GM23338 (cell line): ENCODE measurements around the gene KAZN. TPM values are rescaled to one million over a fixed set of nuclear protein-coding genes. Genes with fewer than 3 reads are reported as not detected.

ENCODE experiments used
- ATAC-seq: fragments of 200-7000 bp; cut with Tn5 transposase; 3 replicates; pipeline ENCODE4 v1.9.1; 2020
- DNase-seq: peaks from one replicate; pipeline ENCODE4 v3.0.0-alpha.2; 2015; ENCODE audit warnings: low spot score
- H2AFZ ChIP-seq: fragments of 200-600 bp; sonication (generic); 2 replicates; pipeline ENCODE4 v1.8.0; 2016; ENCODE audit warnings: antibody characterized with exemption, mild to moderate bottlenecking, moderate library complexity
- H3F3A ChIP-seq: fragments of 200-600 bp; sonication (generic); replicated peaks from 2 replicates; pipeline ENCODE4 v1.8.0; 2017; ENCODE audit warnings: antibody characterized with exemption, mixed run types, low read depth
- H3K27ac ChIP-seq: fragments of 200-600 bp; sonication (generic); 2 replicates; pipeline ENCODE4 v1.6.1; 2016; ENCODE audit warnings: low read depth
- H3K27me3 ChIP-seq: fragments of 200-600 bp; sonication (generic); 2 replicates; pipeline ENCODE4 v1.8.0; 2016; ENCODE audit warnings: mild to moderate bottlenecking, mixed run types, moderate library complexity; ENCODE audit not compliant: insufficient read depth
- H3K36me3 ChIP-seq: fragments of 200-600 bp; sonication (generic); 2 replicates; pipeline ENCODE4 v1.8.0; 2016; ENCODE audit warnings: mild to moderate bottlenecking; ENCODE audit not compliant: insufficient read depth
- H3K4me1 ChIP-seq: fragments of 200-600 bp; sonication (generic); 2 replicates; pipeline ENCODE4 v1.8.0; 2016; ENCODE audit warnings: mild to moderate bottlenecking, moderate library complexity; ENCODE audit not compliant: insufficient read depth
- H3K4me2 ChIP-seq: fragments of 200-600 bp; sonication (generic); 2 replicates; pipeline ENCODE4 v1.7.1; 2017; ENCODE audit warnings: mixed run types
- H3K4me3 ChIP-seq: fragments of 200-600 bp; sonication (generic); 2 replicates; pipeline ENCODE4 v1.6.1; 2016; ENCODE audit warnings: mixed run types
- H3K79me2 ChIP-seq: fragments of 200-600 bp; sonication (generic); replicated peaks from 2 replicates; pipeline ENCODE4 v1.8.0; 2017; ENCODE audit warnings: mild to moderate bottlenecking; ENCODE audit not compliant: insufficient read depth
- H3K9me2 ChIP-seq: fragments of 200-600 bp; sonication (generic); 2 replicates; pipeline ENCODE4 v1.8.0; 2017; ENCODE audit not compliant: insufficient read depth
- H4K20me1 ChIP-seq: fragments of 200-600 bp; sonication (generic); replicated peaks from 2 replicates; pipeline ENCODE4 v1.8.0; 2017; ENCODE audit warnings: mild to moderate bottlenecking; ENCODE audit not compliant: insufficient read depth
- H3K27ac Mint-ChIP-seq: 2 replicates; pipeline ENCODE4 v1.8.0; 2020; ENCODE audit warnings: inconsistent platforms, mild to moderate bottlenecking, moderate library complexity, mixed read lengths
- H3K27me3 Mint-ChIP-seq: 3 replicates; pipeline ENCODE4 v1.8.0; 2022; ENCODE audit warnings: low read depth, mild to moderate bottlenecking, moderate library complexity, mixed read lengths, inconsistent platforms; ENCODE audit not compliant: insufficient read depth, poor library complexity
- H3K36me3 Mint-ChIP-seq: 3 replicates; pipeline ENCODE4 v1.8.0; 2021; ENCODE audit warnings: low read depth, mild to moderate bottlenecking, inconsistent platforms, moderate library complexity, mixed read lengths
- H3K4me1 Mint-ChIP-seq: 3 replicates; pipeline ENCODE4 v1.8.0; 2020; ENCODE audit warnings: mild to moderate bottlenecking, inconsistent platforms, mixed read lengths
- H3K4me3 Mint-ChIP-seq: 3 replicates; pipeline ENCODE4 v1.8.0; 2021; ENCODE audit warnings: moderate library complexity, mild to moderate bottlenecking, inconsistent platforms, mixed read lengths
- H3K9me3 Mint-ChIP-seq: 3 replicates; pipeline ENCODE4 v1.8.0; 2020; ENCODE audit warnings: moderate library complexity, mild to moderate bottlenecking, inconsistent platforms, mixed read lengths
- CREB1 ChIP-seq: fragments of 250-450 bp; sonication (Bioruptor Pico); IDR thresholded peaks from 2 replicates; pipeline ENCODE4 v1.5.0; 2020; ENCODE audit warnings: low read depth, mild to moderate bottlenecking, moderate library complexity
- EZH2 ChIP-seq: fragments of 200-600 bp; sonication (generic); IDR thresholded peaks from one replicate; pipeline ENCODE4 v1.8.0; 2017; ENCODE audit warnings: antibody characterized with exemption, mild to moderate bottlenecking, low read depth; ENCODE audit not compliant: unreplicated experiment
- EZH2phosphoT487 ChIP-seq: fragments of 200-600 bp; sonication (generic); IDR thresholded peaks from one replicate; pipeline ENCODE4 v1.8.1; 2018; ENCODE audit warnings: antibody characterized with exemption; ENCODE audit not compliant: unreplicated experiment
- JUNB ChIP-seq: IDR thresholded peaks from one replicate; pipeline ENCODE4 v1.6.1; 2016; ENCODE audit warnings: antibody characterized with exemption; ENCODE audit not compliant: unreplicated experiment
- NANOG ChIP-seq: IDR thresholded peaks from 2 replicates; pipeline ENCODE4 v1.6.1; 2016; ENCODE audit warnings: antibody characterized with exemption, borderline replicate concordance
- POLR2AphosphoS5 ChIP-seq: IDR thresholded peaks from 2 replicates; pipeline ENCODE4 v1.6.1; 2016; ENCODE audit warnings: antibody characterized with exemption, low read depth
- STAT1 ChIP-seq: IDR thresholded peaks from one replicate; pipeline ENCODE4 v1.6.1; 2016; ENCODE audit warnings: antibody characterized with exemption; ENCODE audit not compliant: unreplicated experiment
- ZNF114 ChIP-seq: fragments of 250-450 bp; sonication (Bioruptor Pico); IDR thresholded peaks from 2 replicates; pipeline ENCODE4 v1.5.0; 2020; ENCODE audit warnings: mild to moderate bottlenecking, moderate library complexity
- ZNF331 ChIP-seq: fragments of 250-450 bp; sonication (Bioruptor Pico); IDR thresholded peaks from 2 replicates; pipeline ENCODE4 v1.5.0; 2020; ENCODE audit warnings: low read depth, mild to moderate bottlenecking, moderate library complexity
- polyA plus RNA-seq: library from polyadenylated mRNA; unstranded; fragments of >200 nt; fragmentation: Nextera tagmentation; extraction: Ambion mirVana; gene quantifications from 2 replicates; pipeline ENCODE4 v1.2.1, GENCODE V29; 2016
- total RNA-seq: library from RNA; depleted of rRNA; stranded (reverse); fragments of >200 nt; shearing (Covaris generic); gene quantifications from 2 replicates; pipeline ENCODE4 v1.2.3, GENCODE V29; 2014
- TF ChIP-seq, protein P1 (sequence below): IDR thresholded peaks from 2 replicates; pipeline ENCODE4 v1.6.1; 2016; ENCODE audit warnings: antibody characterized with exemption
- TF ChIP-seq, protein P2 (sequence below): fragments of 250-450 bp; sonication (Bioruptor Pico); IDR thresholded peaks from 2 replicates; pipeline ENCODE4 v1.5.0; 2020; ENCODE audit warnings: mild to moderate bottlenecking, moderate library complexity
- TF ChIP-seq, protein P3 (sequence below), 2 experiments: fragments of 200-600 bp in 1 of 2; sonication (generic) in 1 of 2; conservative IDR thresholded peaks; 2 replicates each; pipeline versions ENCODE4 v1.5.1 to v1.6.1; 2016 to 2017; ENCODE audit warnings: antibody characterized with exemption in 2 of 2, low read depth in 2 of 2, mild to moderate bottlenecking in 2 of 2, moderate library complexity in 1 of 2
- TF ChIP-seq, protein P4 (sequence below): IDR thresholded peaks from one replicate; pipeline ENCODE4 v1.6.1; 2018; ENCODE audit warnings: antibody characterized with exemption; ENCODE audit not compliant: unreplicated experiment

KAZN gene
- total and polyA plus RNA-seq, 2 experiments from 2014 or later: 9.9 to 15.0 TPM

DNA sequence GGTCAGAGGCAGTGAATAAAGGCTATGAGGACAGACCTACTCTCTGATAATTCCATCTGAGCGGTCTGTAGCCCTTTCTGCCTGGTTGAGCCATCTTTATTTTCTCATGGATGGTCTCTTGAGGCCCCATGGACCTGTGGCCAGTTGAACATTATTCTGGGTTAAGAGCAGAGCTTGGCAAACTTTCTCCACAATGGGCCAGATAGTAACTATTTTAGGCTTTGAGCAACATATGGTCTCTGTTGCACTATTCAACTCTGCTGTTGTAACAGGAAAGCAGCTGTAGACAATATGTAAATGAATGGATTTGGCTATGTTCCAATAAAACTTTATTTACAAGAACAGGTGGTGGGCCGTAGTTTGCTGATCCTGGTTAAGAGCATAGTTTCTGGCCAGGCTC is 62.7 kb downstream of the KAZN start:
- H3K4me3 ChIP-seq: no peak overlapping the region
- Mint-ChIP-seq H3K9me3 (no peaks in the 10 kb centered on the region), H3K4me3 (no peak overlapping the region), H3K27ac (no peak overlapping the region), H3K36me3 (no peaks in the 10 kb centered on the region), H3K4me1 (peaks cover 16% of the 10 kb centered on the region), H3K27me3 (no peaks in the 10 kb centered on the region)
- no peaks in the 10 kb centered on the region for H4K20me1 ChIP-seq
- peaks cover 21% of the 10 kb centered on the region for H3K4me1 ChIP-seq
- H3K36me3 ChIP-seq: no peaks in the 10 kb centered on the region
- H3K9me2 ChIP-seq: no peaks in the 10 kb centered on the region
- H3K27me3 ChIP-seq: no peaks in the 10 kb centered on the region
- DNase-seq: no peak
- no peaks in the 10 kb centered on the region; the same call in 1 of the 2 replicates for H3K79me2 ChIP-seq
- no peak overlapping the region for H3K4me2 ChIP-seq
- H3K27ac ChIP-seq: no peak overlapping the region
- no peak overlapping the region for H2AFZ ChIP-seq
- no peak for ATAC-seq
- TF ChIP-seq ZNF114: no peak
- TF ChIP-seq STAT1: no peak
- TF ChIP-seq ZNF331 (CRISPR knock-in tag): no peak
- no peak for TF ChIP-seq POLR2AphosphoS5
- TF ChIP-seq CREB1 (CRISPR knock-in tag): no peak
- no peak for TF ChIP-seq NANOG
- TF ChIP-seq, protein P1, sequence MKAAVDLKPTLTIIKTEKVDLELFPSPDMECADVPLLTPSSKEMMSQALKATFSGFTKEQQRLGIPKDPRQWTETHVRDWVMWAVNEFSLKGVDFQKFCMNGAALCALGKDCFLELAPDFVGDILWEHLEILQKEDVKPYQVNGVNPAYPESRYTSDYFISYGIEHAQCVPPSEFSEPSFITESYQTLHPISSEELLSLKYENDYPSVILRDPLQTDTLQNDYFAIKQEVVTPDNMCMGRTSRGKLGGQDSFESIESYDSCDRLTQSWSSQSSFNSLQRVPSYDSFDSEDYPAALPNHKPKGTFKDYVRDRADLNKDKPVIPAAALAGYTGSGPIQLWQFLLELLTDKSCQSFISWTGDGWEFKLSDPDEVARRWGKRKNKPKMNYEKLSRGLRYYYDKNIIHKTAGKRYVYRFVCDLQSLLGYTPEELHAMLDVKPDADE: no peak
- no peak for TF ChIP-seq EZH2phosphoT487
- no peak for TF ChIP-seq EZH2
- TF ChIP-seq, protein P2, sequence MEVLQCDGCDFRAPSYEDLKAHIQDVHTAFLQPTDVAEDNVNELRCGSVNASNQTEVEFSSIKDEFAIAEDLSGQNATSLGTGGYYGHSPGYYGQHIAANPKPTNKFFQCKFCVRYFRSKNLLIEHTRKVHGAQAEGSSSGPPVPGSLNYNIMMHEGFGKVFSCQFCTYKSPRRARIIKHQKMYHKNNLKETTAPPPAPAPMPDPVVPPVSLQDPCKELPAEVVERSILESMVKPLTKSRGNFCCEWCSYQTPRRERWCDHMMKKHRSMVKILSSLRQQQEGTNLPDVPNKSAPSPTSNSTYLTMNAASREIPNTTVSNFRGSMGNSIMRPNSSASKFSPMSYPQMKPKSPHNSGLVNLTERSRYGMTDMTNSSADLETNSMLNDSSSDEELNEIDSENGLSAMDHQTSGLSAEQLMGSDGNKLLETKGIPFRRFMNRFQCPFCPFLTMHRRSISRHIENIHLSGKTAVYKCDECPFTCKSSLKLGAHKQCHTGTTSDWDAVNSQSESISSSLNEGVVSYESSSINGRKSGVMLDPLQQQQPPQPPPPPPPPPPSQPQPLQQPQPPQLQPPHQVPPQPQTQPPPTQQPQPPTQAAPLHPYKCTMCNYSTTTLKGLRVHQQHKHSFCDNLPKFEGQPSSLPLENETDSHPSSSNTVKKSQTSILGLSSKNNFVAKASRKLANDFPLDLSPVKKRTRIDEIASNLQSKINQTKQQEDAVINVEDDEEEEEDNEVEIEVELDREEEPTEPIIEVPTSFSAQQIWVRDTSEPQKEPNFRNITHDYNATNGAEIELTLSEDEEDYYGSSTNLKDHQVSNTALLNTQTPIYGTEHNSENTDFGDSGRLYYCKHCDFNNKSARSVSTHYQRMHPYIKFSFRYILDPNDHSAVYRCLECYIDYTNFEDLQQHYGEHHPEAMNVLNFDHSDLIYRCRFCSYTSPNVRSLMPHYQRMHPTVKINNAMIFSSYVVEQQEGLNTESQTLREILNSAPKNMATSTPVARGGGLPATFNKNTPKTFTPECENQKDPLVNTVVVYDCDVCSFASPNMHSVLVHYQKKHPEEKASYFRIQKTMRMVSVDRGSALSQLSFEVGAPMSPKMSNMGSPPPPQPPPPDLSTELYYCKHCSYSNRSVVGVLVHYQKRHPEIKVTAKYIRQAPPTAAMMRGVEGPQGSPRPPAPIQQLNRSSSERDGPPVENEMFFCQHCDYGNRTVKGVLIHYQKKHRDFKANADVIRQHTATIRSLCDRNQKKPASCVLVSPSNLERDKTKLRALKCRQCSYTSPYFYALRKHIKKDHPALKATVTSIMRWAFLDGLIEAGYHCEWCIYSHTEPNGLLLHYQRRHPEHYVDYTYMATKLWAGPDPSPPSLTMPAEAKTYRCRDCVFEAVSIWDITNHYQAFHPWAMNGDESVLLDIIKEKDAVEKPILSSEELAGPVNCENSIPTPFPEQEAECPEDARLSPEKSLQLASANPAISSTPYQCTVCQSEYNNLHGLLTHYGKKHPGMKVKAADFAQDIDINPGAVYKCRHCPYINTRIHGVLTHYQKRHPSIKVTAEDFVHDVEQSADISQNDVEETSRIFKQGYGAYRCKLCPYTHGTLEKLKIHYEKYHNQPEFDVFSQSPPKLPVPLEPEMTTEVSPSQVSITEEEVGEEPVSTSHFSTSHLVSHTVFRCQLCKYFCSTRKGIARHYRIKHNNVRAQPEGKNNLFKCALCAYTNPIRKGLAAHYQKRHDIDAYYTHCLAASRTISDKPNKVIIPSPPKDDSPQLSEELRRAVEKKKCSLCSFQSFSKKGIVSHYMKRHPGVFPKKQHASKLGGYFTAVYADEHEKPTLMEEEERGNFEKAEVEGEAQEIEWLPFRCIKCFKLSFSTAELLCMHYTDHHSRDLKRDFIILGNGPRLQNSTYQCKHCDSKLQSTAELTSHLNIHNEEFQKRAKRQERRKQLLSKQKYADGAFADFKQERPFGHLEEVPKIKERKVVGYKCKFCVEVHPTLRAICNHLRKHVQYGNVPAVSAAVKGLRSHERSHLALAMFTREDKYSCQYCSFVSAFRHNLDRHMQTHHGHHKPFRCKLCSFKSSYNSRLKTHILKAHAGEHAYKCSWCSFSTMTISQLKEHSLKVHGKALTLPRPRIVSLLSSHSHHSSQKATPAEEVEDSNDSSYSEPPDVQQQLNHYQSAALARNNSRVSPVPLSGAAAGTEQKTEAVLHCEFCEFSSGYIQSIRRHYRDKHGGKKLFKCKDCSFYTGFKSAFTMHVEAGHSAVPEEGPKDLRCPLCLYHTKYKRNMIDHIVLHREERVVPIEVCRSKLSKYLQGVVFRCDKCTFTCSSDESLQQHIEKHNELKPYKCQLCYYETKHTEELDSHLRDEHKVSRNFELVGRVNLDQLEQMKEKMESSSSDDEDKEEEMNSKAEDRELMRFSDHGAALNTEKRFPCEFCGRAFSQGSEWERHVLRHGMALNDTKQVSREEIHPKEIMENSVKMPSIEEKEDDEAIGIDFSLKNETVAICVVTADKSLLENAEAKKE (CRISPR knock-in tag): no peak
- TF ChIP-seq, protein P3, sequence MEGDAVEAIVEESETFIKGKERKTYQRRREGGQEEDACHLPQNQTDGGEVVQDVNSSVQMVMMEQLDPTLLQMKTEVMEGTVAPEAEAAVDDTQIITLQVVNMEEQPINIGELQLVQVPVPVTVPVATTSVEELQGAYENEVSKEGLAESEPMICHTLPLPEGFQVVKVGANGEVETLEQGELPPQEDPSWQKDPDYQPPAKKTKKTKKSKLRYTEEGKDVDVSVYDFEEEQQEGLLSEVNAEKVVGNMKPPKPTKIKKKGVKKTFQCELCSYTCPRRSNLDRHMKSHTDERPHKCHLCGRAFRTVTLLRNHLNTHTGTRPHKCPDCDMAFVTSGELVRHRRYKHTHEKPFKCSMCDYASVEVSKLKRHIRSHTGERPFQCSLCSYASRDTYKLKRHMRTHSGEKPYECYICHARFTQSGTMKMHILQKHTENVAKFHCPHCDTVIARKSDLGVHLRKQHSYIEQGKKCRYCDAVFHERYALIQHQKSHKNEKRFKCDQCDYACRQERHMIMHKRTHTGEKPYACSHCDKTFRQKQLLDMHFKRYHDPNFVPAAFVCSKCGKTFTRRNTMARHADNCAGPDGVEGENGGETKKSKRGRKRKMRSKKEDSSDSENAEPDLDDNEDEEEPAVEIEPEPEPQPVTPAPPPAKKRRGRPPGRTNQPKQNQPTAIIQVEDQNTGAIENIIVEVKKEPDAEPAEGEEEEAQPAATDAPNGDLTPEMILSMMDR (conservative IDR thresholded peaks at IDR 0.05; ENCODE audit: low read depth in 2 of 2): no peak
- TF ChIP-seq JUNB: no peak
- TF ChIP-seq, protein P4, sequence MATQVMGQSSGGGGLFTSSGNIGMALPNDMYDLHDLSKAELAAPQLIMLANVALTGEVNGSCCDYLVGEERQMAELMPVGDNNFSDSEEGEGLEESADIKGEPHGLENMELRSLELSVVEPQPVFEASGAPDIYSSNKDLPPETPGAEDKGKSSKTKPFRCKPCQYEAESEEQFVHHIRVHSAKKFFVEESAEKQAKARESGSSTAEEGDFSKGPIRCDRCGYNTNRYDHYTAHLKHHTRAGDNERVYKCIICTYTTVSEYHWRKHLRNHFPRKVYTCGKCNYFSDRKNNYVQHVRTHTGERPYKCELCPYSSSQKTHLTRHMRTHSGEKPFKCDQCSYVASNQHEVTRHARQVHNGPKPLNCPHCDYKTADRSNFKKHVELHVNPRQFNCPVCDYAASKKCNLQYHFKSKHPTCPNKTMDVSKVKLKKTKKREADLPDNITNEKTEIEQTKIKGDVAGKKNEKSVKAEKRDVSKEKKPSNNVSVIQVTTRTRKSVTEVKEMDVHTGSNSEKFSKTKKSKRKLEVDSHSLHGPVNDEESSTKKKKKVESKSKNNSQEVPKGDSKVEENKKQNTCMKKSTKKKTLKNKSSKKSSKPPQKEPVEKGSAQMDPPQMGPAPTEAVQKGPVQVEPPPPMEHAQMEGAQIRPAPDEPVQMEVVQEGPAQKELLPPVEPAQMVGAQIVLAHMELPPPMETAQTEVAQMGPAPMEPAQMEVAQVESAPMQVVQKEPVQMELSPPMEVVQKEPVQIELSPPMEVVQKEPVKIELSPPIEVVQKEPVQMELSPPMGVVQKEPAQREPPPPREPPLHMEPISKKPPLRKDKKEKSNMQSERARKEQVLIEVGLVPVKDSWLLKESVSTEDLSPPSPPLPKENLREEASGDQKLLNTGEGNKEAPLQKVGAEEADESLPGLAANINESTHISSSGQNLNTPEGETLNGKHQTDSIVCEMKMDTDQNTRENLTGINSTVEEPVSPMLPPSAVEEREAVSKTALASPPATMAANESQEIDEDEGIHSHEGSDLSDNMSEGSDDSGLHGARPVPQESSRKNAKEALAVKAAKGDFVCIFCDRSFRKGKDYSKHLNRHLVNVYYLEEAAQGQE: no peak
- H3F3A ChIP-seq: 0 out of 2 replicates have a peak, but pooled peaks cover 4% of the 10 kb centered on the region
